GM12865 (cell line): ENCODE results near the gene SHISAL2B.

Experiments used
- DNase-seq: peaks from one replicate; pipeline ENCODE4 v3.0.0; 2010; ENCODE audit warnings: low read depth
- H3K4me3 ChIP-seq: 2 replicates; pipeline ENCODE4 v1.5.1; 2011; ENCODE audit warnings: mild to moderate bottlenecking, low read depth, low read length, control low read depth
- TF ChIP-seq, protein P1 (sequence below): IDR thresholded peaks from 2 replicates; pipeline ENCODE4 v1.5.1; 2011; ENCODE audit warnings: low read length, control low read depth, low read depth, inconsistent platforms; ENCODE audit not compliant: insufficient read depth; ENCODE audit errors: missing control alignments

Gene SHISAL2B

DNA sequence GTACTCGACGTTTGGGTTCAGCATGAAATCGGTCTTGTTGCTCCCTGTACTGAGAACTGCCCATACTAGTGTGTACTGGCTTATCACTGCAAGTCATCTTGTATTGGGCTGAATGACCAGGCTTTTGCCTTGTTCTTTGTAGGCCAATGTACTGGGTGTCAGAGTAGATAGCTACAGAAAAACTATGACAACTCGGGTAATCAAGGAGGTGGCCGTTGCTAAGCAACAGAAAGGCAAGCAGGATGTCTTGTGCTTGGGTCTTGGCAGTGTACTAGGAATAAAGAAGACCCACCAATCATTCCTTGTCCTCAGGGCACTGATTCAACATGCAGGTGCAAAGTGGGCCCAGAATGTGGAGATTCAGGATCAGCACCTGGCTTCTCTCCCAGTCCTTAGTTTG, 11.9 kb upstream of the SHISAL2B start:
- TF ChIP-seq, protein P1, sequence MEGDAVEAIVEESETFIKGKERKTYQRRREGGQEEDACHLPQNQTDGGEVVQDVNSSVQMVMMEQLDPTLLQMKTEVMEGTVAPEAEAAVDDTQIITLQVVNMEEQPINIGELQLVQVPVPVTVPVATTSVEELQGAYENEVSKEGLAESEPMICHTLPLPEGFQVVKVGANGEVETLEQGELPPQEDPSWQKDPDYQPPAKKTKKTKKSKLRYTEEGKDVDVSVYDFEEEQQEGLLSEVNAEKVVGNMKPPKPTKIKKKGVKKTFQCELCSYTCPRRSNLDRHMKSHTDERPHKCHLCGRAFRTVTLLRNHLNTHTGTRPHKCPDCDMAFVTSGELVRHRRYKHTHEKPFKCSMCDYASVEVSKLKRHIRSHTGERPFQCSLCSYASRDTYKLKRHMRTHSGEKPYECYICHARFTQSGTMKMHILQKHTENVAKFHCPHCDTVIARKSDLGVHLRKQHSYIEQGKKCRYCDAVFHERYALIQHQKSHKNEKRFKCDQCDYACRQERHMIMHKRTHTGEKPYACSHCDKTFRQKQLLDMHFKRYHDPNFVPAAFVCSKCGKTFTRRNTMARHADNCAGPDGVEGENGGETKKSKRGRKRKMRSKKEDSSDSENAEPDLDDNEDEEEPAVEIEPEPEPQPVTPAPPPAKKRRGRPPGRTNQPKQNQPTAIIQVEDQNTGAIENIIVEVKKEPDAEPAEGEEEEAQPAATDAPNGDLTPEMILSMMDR, result no peak
- no peak overlapping the region for H3K4me3 ChIP-seq
- no peak for DNase-seq

DNA sequence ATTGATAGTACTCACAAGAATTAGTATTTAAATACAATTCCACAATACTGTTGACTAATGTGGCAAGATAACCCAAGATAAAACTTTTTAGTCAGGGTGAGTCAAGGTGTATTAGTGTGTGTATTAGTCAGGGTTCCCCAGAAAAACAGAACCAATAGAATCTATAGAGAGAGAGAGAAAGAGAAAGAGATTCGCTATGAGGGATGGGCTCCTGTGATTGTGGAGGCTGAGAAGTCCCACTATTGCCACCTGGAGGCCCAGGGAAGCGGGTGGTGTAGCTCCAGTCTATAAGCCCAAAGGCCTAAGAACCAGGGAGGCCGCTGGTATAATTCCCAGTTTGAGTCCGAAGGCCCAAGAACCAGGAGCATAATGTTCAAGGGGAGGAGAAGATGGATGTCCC, 10.0 kb upstream of the SHISAL2B start:
- TF ChIP-seq, protein P1, result peak; percentile 6
- no peak overlapping the region for H3K4me3 ChIP-seq
- peak; percentile 21 for DNase-seq

DNA sequence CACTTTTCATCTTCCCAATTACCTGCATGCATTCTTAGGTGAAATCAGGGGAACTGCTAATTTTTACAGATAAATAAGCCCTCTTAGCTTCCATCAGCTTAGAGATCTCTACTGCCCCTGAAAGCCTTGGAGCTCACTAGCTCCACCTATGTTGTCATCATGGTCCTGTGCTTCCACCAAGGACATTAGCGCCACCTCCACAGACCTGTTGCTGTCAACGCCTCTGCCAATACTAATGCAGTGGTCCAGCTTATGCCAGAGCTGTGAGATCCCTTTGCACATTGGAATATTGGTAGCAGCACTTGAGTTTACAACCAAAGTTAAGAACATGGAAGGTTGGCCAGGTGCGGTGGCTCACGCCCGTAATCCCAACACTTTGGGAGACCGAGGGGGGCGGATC, 7.7 kb upstream of the SHISAL2B start:
- TF ChIP-seq, protein P1, result no peak
- H3K4me3 ChIP-seq, result no peak overlapping the region
- DNase-seq, result no peak

DNA sequence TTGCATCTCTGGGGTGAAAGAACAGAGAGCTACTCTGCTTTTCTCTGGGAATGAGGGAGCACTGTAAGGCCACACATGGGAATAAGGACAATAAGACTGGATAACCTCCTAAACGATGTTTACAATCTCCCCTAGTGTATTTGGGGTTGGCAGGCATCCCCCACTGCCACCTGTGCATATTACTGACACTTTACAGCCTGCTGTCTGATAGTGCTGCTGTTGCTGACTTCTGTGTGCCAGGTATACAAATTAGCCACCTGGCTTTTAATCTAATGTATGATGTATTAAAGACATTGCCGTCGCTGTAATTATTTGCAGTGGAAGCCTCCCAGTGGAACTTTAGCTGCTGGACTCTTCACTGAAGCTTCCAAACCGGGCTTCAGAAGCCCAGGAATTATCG, 4.4 kb upstream of the SHISAL2B start:
- no peak overlapping the region for H3K4me3 ChIP-seq
- TF ChIP-seq, protein P1, result no peak
- DNase-seq, result no peak

DNA sequence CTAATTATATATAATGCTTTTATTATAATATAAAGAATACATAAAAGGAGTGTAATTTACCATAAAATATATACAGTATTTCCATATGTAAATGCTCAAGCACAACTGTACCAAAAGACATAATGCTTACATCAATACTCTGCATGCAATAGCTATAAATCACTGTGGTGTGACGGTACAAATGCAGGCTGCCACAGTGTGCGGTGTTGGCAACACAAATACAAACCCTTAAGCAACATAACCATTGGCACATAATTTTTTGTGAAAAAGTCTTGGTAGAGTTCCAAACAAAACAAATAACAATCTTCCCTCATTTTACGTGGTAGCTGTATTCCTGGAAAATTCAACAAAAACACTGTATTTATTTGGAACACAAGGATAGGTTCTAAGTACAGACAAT, 1.9 kb upstream of the SHISAL2B start:
- no peak for DNase-seq
- TF ChIP-seq, protein P1, result no peak
- H3K4me3 ChIP-seq, result no peak overlapping the region

DNA sequence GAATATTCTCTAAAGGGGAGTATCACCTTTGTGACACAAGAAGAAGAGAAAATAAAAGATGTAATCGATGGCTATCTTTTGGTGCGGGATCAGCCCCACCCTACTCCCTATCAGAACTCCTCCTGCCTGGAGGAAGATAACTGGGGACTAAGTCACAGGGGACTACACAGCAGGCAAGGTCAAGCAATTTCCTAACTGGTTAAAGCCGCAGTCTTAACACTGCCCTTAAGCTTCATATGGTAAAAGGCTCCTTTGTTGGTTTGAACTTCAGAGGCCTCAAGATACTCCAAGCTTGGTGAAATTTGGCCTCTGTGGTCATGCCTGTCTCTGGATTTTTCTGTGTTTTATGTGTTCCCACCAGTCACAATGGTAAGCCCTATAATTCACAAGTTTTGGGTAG, 1.3 kb upstream of the SHISAL2B start:
- no peak overlapping the region for H3K4me3 ChIP-seq
- TF ChIP-seq, protein P1, result no peak
- no peak for DNase-seq

DNA sequence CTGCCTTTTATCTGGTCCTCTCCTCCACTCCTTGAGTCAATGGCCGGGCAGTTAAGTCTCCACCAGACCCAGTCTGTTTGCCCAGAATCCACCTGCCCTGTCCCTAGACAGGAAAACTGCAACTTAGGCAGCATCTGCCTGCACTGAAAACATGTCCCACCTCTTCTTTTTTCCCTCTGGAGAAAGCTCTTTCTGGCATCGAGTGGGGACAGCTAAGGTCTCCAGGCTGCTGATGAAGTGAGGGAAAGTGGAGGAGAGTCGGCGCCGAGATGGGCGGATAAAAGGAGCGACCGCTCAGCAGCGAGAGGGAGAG, 243 bp upstream of the SHISAL2B start:
- DNase-seq, result no peak
- H3K4me3 ChIP-seq, result no peak overlapping the region
- TF ChIP-seq, protein P1, result no peak
